ENCODE data around the gene ZBTB21. TPM values are rescaled to one million over a fixed set of nuclear protein-coding genes. Genes with fewer than 3 reads are reported as not detected.

Gene ZBTB21
- total and polyA plus RNA-seq, 2 of the 4 experiments (the other 2 are of a cell fraction) = 6.8 to 12.0 TPM

DNA sequence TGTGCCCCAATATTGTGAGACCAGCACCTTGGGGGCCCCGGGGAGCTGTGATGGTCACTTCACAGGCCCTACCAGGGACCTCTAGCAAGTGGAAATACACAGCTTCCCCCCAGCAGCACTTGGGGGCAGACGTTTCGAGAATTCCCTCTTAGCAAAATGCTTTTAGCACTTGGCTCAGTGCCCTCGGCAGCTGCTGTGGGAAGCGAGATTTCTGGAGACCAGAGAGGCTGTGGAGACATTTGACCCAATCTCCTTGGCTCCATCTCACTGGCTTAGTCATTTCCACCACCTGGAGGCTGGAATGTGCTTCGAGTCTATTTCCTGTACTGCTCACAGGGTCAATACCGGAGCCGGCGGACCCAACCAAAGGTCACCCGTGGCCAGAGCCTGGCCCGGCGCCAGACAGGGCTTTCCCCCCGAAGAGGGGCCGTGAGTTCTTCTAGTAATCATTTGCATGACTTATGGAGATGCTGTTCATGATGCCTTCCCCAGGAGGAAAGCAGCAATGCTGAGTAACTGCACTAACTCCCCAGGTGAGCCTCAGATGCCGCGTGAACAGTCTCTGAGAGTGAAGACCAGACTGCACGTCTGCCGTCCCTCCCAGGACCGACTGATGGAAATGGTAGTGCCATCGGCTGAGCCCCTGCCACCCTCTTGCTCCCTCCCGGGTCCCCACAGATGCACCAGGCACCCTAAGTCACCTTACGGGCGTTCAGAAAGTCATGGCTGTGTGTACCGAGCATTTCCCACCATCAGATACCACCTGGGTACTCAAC lies 52.0 kb downstream of the ZBTB21 start (continued):
- TF ChIP-seq RCOR1 (IDR thresholded peaks at IDR 0.05; ENCODE audit: insufficient replicate concordance, low read length) (peak; percentile 71), NFE2L2 (IDR thresholded peaks at IDR 0.05; ENCODE audit: low read depth, low read length) (no peak; the same call in 1 of the 2 replicates)

DNA sequence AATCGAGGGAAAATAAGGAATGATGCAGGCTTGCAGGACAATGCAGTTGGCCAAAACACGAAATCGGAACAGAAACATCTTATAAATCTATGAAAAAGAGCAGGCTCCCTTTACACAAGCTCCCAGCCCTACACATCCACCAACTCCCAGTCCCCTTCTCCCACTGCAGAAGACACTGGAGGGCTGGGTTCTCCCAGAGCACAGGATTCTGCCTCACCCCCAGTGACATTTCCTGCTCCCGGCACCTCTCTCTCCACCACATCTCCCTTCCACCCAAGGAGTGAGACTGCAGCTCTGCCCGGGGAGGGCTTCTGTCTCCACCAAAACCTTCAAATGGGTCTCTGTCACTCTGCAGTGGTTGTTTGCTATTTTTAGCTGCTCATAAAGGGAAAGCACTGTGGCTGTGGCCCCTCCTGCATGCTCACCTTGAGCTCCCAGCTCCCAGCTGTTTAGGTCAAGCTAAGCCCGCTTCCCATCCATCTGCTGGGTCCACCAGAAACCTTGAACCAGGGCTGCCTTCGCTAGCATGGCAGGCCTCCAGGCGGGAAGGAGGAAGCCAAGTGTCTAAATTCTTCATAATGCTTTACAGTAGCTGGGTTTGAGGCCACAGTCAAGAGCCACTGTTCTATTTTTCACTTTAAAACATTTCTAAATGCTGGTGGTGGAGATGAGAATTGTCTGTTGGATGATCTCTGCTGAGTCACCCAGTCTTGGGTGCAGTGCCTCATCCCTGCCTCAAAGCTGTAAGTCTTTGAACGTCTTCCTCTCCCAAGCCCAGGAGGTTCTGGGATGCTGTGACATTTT lies 53.0 kb downstream of the ZBTB21 start:
- peak overlapping the region; percentile 84 for H2BK15ac ChIP-seq (ENCODE audit: low read depth, low read length)
- DNase-seq = peak; percentile 93
- H2BK20ac ChIP-seq (ENCODE audit: low read depth, low read length) = peak overlapping the region; percentile 72
- peak overlapping the region; percentile 94 for H2AK5ac ChIP-seq (ENCODE audit: low read depth, low read length)
- peak overlapping the region; percentile 35; the same call in 1 of the 2 replicates for H4K5ac ChIP-seq (ENCODE audit: low read depth, low read length)
- H4K91ac ChIP-seq (ENCODE audit: insufficient read depth, low read depth, low read length) = peak overlapping the region; percentile 83
- H3K4ac ChIP-seq (ENCODE audit: low read depth, low read length) = peak overlapping the region; percentile 92
- H3K9ac ChIP-seq (ENCODE audit: low read depth, low read length) = no peak overlapping the region; the same call in 1 of the 2 replicates
- H3K27ac ChIP-seq (ENCODE audit: insufficient read depth, low read length) = peak overlapping the region; percentile 81
- BruUV-seq (replicated peaks) = no TSS peak
- ChIA-PET CTCF (interaction anchor here (0.6 to 1.2 kb wide), 4 partner anchors 54 to 160 kb away, joined by 3 to 4 read pairs (median 4); no protein-coding TSS in a partner anchor), POLR2A (ENCODE audit: unreplicated experiment) (interaction anchor here (0.6 kb wide), 2 partner anchors 31 to 88 kb away, joined by 3 to 13 read pairs; no protein-coding TSS in a partner anchor)
- peak overlapping the region; percentile 89 for H3K14ac ChIP-seq (replicated peaks; ENCODE audit: low read depth, low read length)
- no peaks in the 10 kb centered on the region for H3K27me3 ChIP-seq (ENCODE audit: control insufficient read depth, insufficient read depth, low read length)
- H3K18ac ChIP-seq (ENCODE audit: low read depth, low read length) = peak overlapping the region; percentile 61
- no peaks in the 10 kb centered on the region for H3K36me3 ChIP-seq (ENCODE audit: control insufficient read depth, insufficient read depth, low read length)
- H3K9me1 ChIP-seq (ENCODE audit: insufficient read depth, low read length) = peaks cover 35% of the 10 kb centered on the region
- H3K4me3 ChIP-seq (ENCODE audit: insufficient read depth, low read depth, low read length) = no peak overlapping the region
- H3K4me1 ChIP-seq (ENCODE audit: control insufficient read depth, insufficient read depth, low read length) = peaks cover 22% of the 10 kb centered on the region
- peak overlapping the region; percentile 78 for H2AFZ ChIP-seq (replicated peaks; ENCODE audit: low read length, poor library complexity)
- H2AK9ac ChIP-seq (replicated peaks; ENCODE audit: low read depth, low read length, poor library complexity) = peak overlapping the region; percentile 86
- H3K56ac ChIP-seq (ENCODE audit: extremely low read depth, insufficient read depth, low read length) = peak overlapping the region; percentile 73
- peak; percentile 19 for ATAC-seq (ENCODE audit: low read depth)
- no peaks in the 10 kb centered on the region for H3K9me3 ChIP-seq (ENCODE audit: control insufficient read depth, insufficient read depth, low read length)
- peak overlapping the region; percentile 85 for H3K23ac ChIP-seq (ENCODE audit: low read depth, low read length)
- TF ChIP-seq CTCF (conservative IDR thresholded peaks at IDR 0.05; ENCODE audit: low read depth, low read length) (no peak), RCOR1 (IDR thresholded peaks at IDR 0.05; ENCODE audit: insufficient replicate concordance, low read length) (peak; percentile 27), MAZ (IDR thresholded peaks at IDR 0.05; ENCODE audit: borderline replicate concordance, low read depth, low read length) (peak; percentile 29; the same call in 1 of the 2 replicates), BHLHE40 (IDR thresholded peaks at IDR 0.05; ENCODE audit: low read depth, low read length) (no peak; the same call in 1 of the 2 replicates), NFE2L2 (IDR thresholded peaks at IDR 0.05; ENCODE audit: low read depth, low read length) (peak; percentile 87), MAFK (IDR thresholded peaks at IDR 0.05; ENCODE audit: low read depth, low read length) (peak; percentile 59), RAD21 (IDR thresholded peaks at IDR 0.05; ENCODE audit: low read length) (peak; percentile 20; the same call in 1 of the 2 replicates), FOS (IDR thresholded peaks at IDR 0.05; ENCODE audit: low read depth, low read length) (peak; percentile 82)
- H2BK120ac ChIP-seq (ENCODE audit: low read depth, low read length) = peak overlapping the region; percentile 92
- dilution Hi-C loops (cut with HindIII; ENCODE audit: low sequenced_read_pairs, unreplicated experiment) (no loop called here), in situ Hi-C loops (cut with MboI; ENCODE audit: low sequenced_read_pairs) (no loop called here), intact Hi-C loops (cut with micrococcal nuclease) (loop anchor here (2.0 to 5.0 kb wide), 2 partner anchors 46 to 160 kb away; no protein-coding TSS in a partner anchor)
- H3K79me1 ChIP-seq (ENCODE audit: low read depth in 1 of 2, low read length in 2 of 2) = peaks cover 10 to 28% of the 10 kb centered on the region in 2 experiments
- H4K20me1 ChIP-seq (ENCODE audit: insufficient read depth, low read length) = 0 out of 2 replicates have a peak, but pooled peaks cover 3% of the 10 kb centered on the region
- 80% methylated on average over 1 of the region's 9 CpGs; no CpG with 5 or more reads in 1 of the 2 experiments for WGBS, 2 experiments (ENCODE audit: extremely low coverage in 2 of 2, insufficient read length in 1 of 2)
- peak overlapping the region; percentile 16 for H3K4me2 ChIP-seq (ENCODE audit: low read depth, low read length)
- H2BK5ac ChIP-seq (ENCODE audit: low read depth, low read length, poor library complexity, severe bottlenecking) = peak overlapping the region; percentile 93
- peak overlapping the region; percentile 34 to 70 for H4K8ac ChIP-seq (ENCODE audit: low read depth in 2 of 2, low read length in 2 of 2)
